GM03348 (cell line): Measurements from ENCODE around the gene FANCF.

ENCODE experiments used
- DNase-seq: peaks from one replicate; pipeline ENCODE4 v3.0.0; 2012; ENCODE audit warnings: low spot score

FANCF gene

GRCh38 chr11:22624742-22625447 is 728 bp downstream of the FANCF start:
- peak; percentile 49 for DNase-seq

GRCh38 chr11:22617868-22618267 is 7.8 kb downstream of the FANCF start:
- DNase-seq, result no peak

- DNase-seq, result no peak
Observed at GRCh38 chr11:22603933-22604332, 21.7 kb downstream of the FANCF start.

GRCh38 chr11:22602504-22602903 is 23.1 kb downstream of the FANCF start:
- no peak for DNase-seq

GRCh38 chr11:22599458-22599857 is 26.2 kb downstream of the FANCF start:
- DNase-seq, result no peak

GRCh38 chr11:22597062-22597461 is 28.6 kb downstream of the FANCF start:
- DNase-seq, result no peak

- no peak for DNase-seq
Observed at GRCh38 chr11:22584976-22585375, 40.6 kb downstream of the FANCF start.

- DNase-seq, result no peak
Observed at GRCh38 chr11:22583963-22584492, 41.6 kb downstream of the FANCF start.

GRCh38 chr11:22582151-22582410 is 43.5 kb downstream of the FANCF start:
- DNase-seq, result no peak

- no peak for DNase-seq
Observed at GRCh38 chr11:22581354-22582150, 44.1 kb downstream of the FANCF start.

GRCh38 chr11:22577854-22578253 is 47.8 kb downstream of the FANCF start:
- no peak for DNase-seq
